ENCODE results near the gene PCGF3.

Gene PCGF3

GRCh38 chr4:784401-785331 lies 79.0 kb downstream of the PCGF3 start:
- no peak for DNase-seq (ENCODE audit: low spot score)

- DNase-seq (ENCODE audit: low spot score), result no peak
Measured at GRCh38 chr4:785332-786073, 79.9 kb downstream of the PCGF3 start.

- no peak for DNase-seq (ENCODE audit: low spot score)
Measured at GRCh38 chr4:786074-786741, 80.6 kb downstream of the PCGF3 start.

GRCh38 chr4:786861-787300 lies 81.2 kb downstream of the PCGF3 start:
- DNase-seq (ENCODE audit: low spot score), result no peak

- no peak for DNase-seq (ENCODE audit: low spot score)
Measured at GRCh38 chr4:787561-787981, 81.9 kb downstream of the PCGF3 start.

- no peak for DNase-seq (ENCODE audit: low spot score)
Measured at GRCh38 chr4:788006-788635, 82.5 kb downstream of the PCGF3 start.

GRCh38 chr4:788636-789297 lies 83.1 kb downstream of the PCGF3 start:
- DNase-seq (ENCODE audit: low spot score), result no peak

GRCh38 chr4:789571-790465 lies 84.2 kb downstream of the PCGF3 start:
- DNase-seq (ENCODE audit: low spot score), result no peak

- no peak for DNase-seq (ENCODE audit: low spot score)
Measured at GRCh38 chr4:790466-790820, 84.8 kb downstream of the PCGF3 start.

- DNase-seq (ENCODE audit: low spot score), result no peak
Measured at GRCh38 chr4:791252-791897, 85.7 kb downstream of the PCGF3 start.

GRCh38 chr4:791898-792625 lies 86.4 kb downstream of the PCGF3 start:
- DNase-seq (ENCODE audit: low spot score), result no peak

GRCh38 chr4:792626-793092 lies 87.0 kb downstream of the PCGF3 start:
- DNase-seq (ENCODE audit: low spot score), result no peak

GRCh38 chr4:793093-793861 lies 87.6 kb downstream of the PCGF3 start:
- no peak for DNase-seq (ENCODE audit: low spot score)

- DNase-seq (ENCODE audit: low spot score), result no peak
Measured at GRCh38 chr4:793941-794621, 88.4 kb downstream of the PCGF3 start.

GRCh38 chr4:794900-795725 lies 89.5 kb downstream of the PCGF3 start:
- no peak for DNase-seq (ENCODE audit: low spot score)

GRCh38 chr4:795726-796119 lies 90.1 kb downstream of the PCGF3 start:
- DNase-seq (ENCODE audit: low spot score), result no peak

- DNase-seq (ENCODE audit: low spot score), result no peak
Measured at GRCh38 chr4:796206-796605, 90.6 kb downstream of the PCGF3 start.
